ENCODE data around the gene UNCX. TPM values are rescaled to one million over a fixed set of nuclear protein-coding genes. Genes with fewer than 3 reads are reported as not detected.

The UNCX gene
- total RNA-seq (2022; extraction: Qiagen RNA extraction; ENCODE audit: low read depth) = 0.07 to 0.08 TPM in 2 of 5 replicates, not detected in the others

GRCh38 chr7:1232623-1233332, at the start of gene UNCX:
Gene UNCX, plus strand, starts transcription at chr7:1232872. Its CDS starts 146 bp downstream, at chr7:1233018.

Other genes starting within 250 kb of the UNCX start
- 0.03 to 0.11 TPM in 2 of 5 replicates, not detected in the others for gene CYP2W1, start 249.7 kb upstream of the UNCX start, total RNA-seq (2022; extraction: Qiagen RNA extraction; ENCODE audit: low read depth)
- gene GPR146, start 188.3 kb upstream of the UNCX start, total RNA-seq (2022; extraction: Qiagen RNA extraction; ENCODE audit: low read depth) = 2.0 to 2.3 TPM (median 2.1 TPM) in 5 replicates
- 0.64 to 1.1 TPM (median 0.79 TPM) in 5 replicates for gene GPER1, start 144.8 kb upstream of the UNCX start, total RNA-seq (2022; extraction: Qiagen RNA extraction; ENCODE audit: low read depth)
- 51.4 to 65.0 TPM (median 61.0 TPM) in 5 replicates for gene ZFAND2A, start 72.7 kb upstream of the UNCX start, total RNA-seq (2022; extraction: Qiagen RNA extraction; ENCODE audit: low read depth)
- gene MICALL2, start 226.6 kb downstream of the UNCX start, total RNA-seq (2022; extraction: Qiagen RNA extraction; ENCODE audit: low read depth) = 20.3 to 32.9 TPM (median 30.5 TPM) in 5 replicates

Measured in A549 treated with DMSO at 1 μM for 4 hours (cell line).